T-helper 2 cell treated with Interferon-gamma antibody and Interleukin-4, amounts not matched to agents 100 ng/mL and 5 ng/mL, for 36 hours (primary cell): ENCODE data around the gene DUT. TPM values are rescaled to one million over a fixed set of nuclear protein-coding genes. Genes with fewer than 3 reads are reported as not detected.

Experiments used
- intact Hi-C: fragments of 100-400 bp; cut with micrococcal nuclease; formaldehyde crosslinking; loops from one replicate; pipeline ENCODE4 v1.15.1; 2023
- total RNA-seq: library from RNA; stranded (reverse); gene quantifications from 2 replicates; pipeline ENCODE4 v1.2.3, GENCODE V29; 2022

The DUT gene
- total RNA-seq: 262 and 264 TPM in 2 replicates

DNA sequence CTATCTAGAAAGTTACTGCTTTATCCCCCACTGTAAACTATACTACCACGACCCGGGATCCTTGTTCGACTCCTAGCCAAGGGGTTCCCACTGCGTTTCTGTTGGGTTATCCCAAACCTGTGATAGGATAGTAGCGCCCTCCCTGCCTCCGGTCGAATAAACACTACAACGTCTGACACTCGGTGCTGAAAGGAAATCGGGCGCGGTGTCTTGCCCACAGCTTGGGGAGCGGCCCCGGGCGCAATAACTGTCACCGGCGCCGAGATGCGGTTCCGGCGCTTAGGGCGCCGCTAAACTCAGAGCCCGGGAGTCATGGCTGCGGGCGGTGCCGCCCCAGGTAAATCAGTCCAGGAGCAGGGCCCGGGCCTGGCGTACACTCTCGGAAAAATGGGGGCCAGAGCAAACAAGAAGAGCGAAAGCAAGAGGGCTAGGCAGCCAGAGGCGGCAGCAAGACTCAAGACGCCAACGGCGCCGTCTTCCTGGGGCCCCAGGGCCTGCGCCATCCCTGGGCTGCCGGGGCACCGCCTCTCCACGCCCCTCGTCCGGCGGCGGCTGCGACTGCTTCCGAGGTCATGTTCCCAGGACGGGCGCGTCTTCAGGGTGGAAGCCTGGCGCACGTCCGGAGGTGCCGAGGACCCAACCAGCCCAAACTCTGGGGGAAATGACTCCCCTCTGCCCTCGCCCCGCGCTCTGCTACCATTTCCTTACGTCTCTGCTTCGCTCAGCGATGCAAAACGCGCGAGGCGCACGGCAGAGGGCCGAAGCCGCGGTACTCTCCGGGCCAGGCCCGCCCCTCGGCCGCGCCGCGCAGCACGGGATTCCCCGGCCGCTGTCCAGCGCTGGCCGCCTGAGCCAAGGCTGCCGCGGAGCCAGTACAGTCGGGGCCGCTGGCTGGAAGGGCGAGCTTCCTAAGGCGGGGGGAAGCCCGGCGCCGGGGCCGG lies at the start of gene DUT:
TSS of gene DUT (plus strand) at position 575 of the 941 bp plus-strand sequence. CDS start at position 662, 87 bp downstream.
- intact Hi-C loops: loop anchor here (1.0 to 10.0 kb wide), 5 partner anchors 22 to 826 kb away; partner anchors contain the start of genes CEP152, COPS2 and SHC4

DNA sequence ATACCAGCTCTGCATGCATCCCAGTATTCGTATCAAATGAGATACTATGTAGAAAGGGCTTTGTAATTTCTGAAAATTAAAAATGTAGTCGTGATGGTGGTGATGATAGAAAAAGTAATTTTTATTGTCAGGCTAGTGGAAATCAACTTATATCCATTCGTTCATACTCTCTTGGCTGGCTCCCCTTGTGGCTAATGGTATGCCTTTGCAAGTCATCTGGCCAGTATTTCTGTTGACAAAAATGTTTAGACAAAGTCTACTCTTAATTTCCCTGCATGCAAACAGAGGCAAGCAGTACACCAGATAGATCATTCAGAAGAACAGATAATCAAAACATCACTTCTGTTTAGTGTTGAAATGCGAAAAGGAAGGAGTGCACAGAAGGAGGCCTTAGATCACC lies 49.6 kb upstream of the DUT start:
- intact Hi-C loops: loop anchor here (10.0 kb wide), 2 partner anchors 73 to 567 kb away; partner anchors contain the start of gene SEMA6D

DNA sequence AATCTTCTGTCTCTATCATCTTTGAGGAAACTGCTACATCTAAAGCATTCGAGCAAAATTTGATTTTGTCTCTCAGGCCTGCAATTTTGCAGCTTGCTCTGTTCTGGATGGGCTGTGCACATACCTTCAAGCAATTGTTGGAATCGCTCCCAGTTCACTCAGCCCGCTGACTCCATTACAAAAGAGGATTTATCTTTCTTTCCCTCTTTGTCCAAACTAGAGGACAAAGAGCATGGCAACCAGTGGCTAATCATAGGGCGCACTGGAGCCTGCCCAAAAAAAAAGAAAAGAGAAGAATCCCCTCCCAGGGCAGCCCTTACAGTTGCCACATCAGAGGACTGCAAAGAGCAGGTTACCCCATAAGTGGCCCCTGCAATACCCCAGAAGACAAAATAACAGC lies 49.0 kb upstream of the DUT start:
- intact Hi-C loops: loop anchor here (10.0 kb wide), 2 partner anchors 73 to 567 kb away; partner anchors contain the start of gene SEMA6D

DNA sequence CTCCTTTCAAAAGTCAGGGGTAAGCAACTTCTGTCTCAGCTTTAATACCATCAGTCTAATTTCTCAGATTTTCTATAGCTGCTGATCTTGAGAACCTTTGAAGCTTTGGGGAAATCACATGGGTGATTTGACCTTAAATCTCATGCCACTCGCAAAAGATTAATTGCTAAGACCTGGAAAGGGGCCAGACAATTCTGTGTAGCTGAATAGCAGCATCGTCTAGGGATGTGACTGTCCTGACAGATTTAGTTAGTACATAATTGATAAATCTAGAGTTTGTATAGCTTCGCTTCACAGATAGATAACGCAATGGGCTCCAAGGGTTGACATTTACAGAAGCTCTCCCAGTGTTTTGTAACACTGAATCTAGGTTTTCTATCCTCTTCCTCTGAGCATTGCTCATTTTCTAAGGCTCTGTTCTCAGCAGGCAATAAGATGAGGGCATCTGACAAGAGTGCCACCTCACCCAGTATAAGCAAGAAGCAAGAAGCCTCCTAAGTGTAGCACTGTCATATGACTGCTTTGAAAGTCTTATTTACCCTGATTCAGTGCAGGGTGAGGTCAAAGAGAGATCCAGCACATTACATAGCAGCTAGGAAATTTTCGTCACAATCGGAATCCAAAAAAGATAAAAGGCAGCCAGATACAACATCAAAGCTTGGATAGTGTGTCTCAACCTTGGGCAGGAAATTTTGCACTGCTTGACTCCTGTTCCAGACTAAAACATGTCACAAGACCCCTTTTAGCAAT lies 47.7 kb upstream of the DUT start:
- intact Hi-C loops: loop anchor here (10.0 kb wide), 2 partner anchors 71 to 569 kb away; partner anchors contain the start of gene SEMA6D

DNA sequence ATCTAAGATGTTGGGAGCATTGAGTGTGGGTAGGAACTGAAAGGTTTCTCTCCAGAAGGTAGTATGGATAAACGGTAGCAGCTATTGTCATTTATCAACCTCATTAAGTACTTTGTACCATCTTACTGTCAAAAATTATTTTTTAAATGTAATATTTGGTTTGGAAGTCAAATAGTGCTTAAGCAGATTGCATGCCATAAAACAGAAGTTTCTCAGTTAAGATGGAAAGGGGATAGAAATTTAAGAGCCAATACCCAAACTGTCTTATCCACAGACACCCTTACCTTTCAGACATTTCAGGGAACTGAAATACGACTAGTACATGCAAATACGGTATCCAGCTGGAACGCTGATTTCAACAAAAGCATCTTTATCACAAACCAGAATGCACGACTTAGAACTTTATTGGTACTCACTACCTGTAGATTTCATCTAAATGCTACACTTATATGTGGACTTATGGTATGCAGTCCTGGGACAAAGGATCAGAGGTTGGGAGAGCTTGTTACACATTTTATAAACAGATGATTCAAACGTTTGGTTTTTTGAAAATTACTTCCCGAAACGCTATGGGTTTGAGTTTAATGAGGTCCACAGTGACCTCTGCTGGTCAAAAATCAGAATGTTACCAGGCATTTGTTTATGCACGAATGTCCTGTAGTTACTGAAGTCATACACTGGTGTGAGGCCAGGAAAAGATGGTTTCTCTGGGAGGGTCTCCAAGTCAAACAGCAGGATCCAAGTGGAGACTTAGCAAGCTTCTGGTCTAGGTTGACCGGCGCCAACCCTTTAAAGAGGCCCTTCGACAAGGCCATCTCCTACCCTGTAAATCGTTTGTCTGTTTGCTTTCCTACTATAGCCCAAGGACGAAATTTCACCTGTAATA lies 45.7 kb upstream of the DUT start:
- intact Hi-C loops: loop anchor here (5.0 to 10.0 kb wide), 3 partner anchors 69 to 1088 kb away; partner anchors contain the start of gene SEMA6D

DNA sequence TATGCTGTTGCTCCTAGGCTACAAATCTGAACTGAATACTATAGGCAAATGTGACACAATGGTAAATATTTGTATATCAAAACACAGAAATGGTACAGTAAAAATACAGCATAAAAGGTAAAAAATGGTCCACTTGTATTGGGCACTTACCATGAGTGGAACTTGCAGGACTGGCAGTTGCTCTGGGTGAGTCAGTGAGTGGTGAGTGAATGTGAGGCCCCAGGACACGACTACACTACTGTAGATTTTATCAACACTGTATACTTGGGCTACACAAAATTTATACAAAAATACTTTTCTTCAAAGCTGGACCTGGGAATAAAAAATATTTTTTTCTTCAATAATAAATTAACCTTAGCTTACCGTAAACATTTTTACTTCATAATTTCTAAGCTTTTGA lies 41.6 kb upstream of the DUT start:
- intact Hi-C loops: loop anchor here (5.0 to 10.0 kb wide), 3 partner anchors 65 to 1092 kb away; partner anchors contain the start of gene SEMA6D

DNA sequence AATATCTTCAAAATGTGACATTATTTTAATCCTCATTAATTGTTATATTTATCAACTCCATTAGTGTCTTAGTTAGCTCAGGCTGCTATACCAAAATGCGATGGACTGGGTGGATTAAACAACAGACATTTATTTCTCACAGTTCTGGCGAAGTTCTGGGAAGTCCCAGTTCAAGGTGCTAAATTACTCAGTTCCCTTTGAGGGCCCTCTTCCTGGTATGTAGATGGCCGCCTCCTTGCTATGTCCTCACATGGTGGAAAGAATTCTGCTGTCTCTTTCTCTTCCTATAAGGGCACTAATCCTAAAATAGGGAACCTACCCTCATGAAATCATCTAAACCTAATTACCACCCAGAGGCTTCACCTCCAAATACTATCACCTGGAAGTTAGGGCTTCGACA lies 38.8 kb upstream of the DUT start:
- intact Hi-C loops: no loop called here

DNA sequence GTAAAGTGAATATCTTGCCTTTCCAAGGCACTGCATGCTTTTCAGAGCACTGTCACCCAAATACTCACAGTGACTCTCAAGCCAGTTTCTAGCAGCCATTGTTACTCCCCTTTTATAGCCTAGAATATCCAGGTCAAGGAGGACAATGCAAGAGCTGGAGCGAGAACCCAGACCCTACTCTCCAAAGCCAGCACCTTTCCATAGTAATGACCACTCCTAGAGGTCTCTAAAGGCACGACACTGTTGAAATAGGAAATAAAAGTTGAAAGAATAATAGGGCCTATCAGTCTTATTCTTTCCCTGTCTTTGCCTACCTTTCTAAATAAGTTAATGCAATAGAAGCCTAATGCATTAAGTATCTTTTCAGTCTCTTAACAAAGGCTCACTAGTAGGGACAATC lies 33.6 kb upstream of the DUT start:
- intact Hi-C loops: no loop called here

DNA sequence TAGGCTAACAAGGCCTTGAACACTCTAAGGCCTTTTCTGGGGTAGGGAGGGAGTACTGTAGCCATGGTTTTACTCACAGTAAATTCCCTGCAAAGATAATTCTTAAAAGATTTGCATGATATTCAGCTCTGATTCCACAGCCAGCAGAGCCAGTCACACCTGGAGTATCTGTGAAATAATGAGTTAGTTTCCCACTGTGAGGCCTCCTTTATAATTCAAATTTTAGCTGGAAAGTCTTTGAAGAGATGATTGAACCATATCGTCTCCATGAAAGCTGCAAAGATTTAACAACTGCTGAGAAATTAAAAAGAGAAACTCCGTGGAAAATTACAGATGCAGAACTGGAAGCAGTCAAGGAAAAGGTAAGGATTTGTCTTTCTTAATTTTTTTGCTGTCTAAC lies 32.3 kb upstream of the DUT start:
- intact Hi-C loops: no loop called here

DNA sequence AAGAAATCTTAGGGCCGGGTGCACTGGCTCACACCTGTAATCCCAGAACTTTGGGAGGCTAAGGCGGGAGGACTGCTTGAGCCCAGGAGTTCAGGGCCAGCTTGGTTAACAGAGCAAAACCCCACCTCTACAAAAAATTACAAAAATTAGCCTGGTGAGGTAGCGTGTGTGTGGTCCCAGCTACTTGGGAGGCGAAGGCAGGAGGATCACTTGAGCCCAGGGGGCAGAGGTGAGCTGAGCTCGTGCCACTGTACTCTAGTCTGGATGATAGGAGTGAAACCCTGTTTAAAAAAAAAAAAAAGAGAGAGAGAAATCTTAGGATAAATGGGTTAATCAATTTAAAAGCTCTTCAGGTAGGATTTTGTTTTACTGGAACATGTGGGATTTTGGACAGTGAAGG lies 31.2 kb upstream of the DUT start:
- intact Hi-C loops: no loop called here

DNA sequence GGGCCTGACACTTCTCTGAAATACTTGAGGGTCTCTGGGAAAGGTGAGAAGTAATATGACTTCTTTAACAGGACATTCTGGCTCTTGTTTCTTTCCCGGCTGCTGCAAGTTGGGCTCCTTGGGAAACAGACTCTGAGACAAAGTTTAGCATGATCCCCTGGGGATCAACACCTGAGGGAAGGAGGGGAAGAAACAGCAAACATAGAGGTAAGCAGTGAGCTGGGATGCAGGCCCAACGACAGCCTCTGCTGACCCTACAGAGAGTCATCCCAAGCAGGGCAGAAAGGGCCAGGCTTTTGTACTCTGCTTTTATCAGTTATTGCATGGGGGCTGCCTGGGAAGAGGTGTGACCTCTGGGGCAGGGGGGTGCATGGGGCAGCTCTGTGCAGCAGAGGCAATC lies 26.8 kb upstream of the DUT start:
- intact Hi-C loops: no loop called here

DNA sequence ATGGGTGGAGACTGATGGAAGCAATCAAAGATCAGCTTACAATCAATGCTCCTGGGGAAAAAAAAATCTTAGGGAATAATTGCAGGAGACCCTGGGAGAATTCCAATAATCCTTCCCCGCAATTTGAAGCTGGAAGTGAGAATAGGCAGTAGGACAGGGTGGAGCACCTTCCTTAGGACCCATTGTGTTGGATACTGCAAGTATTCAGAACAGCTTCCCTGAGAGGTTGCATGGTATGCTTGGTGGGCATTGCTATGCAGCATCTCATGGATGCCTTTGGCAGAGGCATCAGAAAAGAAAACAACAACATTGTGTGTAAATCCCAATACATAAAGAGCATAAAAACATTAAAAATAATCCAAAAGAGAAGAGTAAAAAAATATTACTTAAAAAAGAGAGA lies 24.6 kb upstream of the DUT start:
- intact Hi-C loops: no loop called here

DNA sequence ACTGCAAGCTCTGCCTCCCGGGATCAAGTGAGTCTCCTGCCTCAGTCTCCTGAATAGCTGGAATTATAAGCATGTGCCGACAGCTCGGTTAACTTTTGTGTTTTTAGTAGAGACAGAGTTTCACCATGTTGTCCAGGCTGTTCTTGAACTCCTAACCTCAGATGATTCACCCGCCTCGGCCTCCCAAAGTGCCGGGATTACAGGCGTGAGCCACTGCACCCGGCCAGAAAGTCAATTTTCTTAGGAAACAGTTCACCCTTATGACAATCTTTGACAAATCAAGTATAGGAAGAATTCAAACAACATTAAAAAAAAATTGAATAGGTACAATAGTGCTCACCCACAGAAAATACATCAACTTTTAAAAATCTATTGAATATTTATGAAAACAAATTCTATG lies 23.6 kb upstream of the DUT start:
- intact Hi-C loops: no loop called here

DNA sequence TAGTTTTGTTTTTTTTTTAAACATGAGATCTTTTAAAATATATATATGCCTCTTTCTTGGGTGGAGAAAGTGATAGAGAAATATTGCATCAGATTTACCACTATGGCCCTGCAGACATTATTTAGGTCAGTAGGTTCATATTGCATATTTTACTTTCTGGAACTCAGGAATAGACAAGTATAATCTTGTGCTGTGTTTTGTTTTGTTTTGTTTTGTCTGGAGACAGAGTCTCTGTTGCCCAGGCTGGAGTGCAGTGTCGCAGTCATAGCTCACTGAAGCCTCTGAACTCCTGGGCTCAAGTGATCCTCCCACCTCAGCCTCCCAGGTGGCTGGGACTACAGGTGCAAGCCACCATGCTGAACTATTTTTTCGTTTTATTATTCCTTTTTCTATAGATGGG lies 21.5 kb upstream of the DUT start:
- intact Hi-C loops: no loop called here

DNA sequence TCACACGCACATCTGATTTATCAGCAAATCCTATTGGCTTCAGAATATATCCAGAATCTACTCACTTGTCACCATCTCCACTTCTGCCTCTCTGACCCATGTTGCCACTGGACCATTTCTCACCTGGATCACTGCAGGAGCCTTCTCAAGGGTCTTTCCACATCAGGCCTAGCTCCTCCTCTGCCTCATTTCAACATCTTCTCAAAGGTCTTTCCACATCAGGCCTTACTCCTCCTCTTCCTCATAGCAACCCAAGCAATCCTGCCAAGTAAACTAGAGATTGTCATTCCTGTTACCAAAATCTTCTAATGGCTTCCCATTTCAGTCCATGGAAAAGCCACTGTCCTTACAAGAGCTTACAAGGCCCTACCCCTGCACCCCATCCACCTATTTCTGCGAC lies 18.0 kb upstream of the DUT start:
- intact Hi-C loops: no loop called here

DNA sequence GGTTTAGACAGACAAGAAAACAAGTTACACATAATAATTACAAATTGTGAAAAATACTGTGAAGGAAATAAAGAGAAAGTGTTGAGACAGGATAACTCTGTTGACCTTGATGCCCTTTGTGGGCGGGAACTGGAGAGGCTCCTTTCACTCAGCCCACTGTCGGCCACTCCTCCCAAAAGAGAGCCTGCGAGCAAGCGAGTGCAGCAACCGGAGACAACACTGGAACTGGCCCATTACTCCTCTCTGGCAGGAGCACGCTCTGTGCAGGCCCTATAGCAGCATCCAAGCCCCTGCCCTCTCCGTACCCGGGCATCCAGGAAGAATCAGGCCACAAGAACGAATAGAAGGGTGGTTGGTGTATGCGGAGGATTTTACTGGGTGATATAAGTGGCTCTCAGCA lies 16.2 kb upstream of the DUT start:
- intact Hi-C loops: no loop called here

DNA sequence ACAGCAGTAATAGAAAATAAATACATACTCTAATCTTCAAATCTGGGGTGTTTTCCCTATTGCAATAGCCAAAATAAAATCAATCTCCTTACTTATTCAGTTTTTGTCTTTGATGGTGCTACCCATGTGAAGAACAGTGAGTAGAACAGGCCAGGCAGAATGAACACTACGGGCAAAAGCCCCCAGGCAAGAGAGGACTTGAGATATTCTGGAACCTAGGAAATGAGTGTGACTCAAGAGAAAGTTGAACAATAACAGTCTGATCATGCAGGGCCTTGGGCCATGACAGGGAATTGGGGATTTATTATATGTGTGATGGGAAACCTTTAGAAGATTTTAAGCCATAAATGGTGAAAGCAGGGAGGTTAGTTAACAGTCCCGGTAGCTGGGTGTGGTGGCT lies 14.0 kb upstream of the DUT start:
- intact Hi-C loops: no loop called here

DNA sequence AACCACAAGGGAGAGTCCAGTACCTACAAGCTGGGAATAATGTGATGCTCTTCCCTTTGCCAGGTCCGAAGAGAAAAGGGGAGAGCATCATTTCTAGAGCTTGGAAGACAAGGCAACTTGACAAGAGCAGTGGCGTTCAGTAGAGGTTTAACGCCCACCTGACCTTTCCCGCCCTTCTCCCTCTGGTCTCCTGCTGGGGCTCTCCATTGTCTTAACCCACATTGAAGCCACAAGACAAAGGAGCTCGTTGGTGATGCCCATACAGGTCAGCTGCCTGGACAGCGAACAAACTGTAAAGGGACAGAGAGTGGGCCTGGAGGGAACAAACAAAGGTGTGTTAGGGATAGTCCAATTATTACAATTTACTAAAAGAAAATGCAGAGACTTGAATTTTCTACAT lies 13.1 kb upstream of the DUT start:
- intact Hi-C loops: no loop called here

DNA sequence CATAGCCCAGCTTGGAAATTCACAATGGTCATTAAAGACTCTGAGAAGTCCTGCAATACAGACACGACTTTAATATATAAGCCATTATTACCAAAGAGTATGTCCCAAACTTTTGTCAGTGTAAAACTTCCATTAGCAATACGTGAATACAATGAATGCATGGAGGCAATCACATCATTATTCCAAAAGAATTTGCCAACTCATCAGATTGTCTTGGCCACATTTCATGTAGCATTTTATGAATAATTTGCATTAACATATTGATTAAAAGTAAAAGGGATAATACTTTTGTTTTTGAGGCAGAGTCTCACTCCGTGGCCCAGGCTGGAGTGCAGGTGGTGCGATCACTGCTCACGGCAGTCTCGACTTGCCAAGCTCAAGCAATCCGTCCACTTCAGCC lies 7.9 kb upstream of the DUT start:
- intact Hi-C loops: no loop called here

DNA sequence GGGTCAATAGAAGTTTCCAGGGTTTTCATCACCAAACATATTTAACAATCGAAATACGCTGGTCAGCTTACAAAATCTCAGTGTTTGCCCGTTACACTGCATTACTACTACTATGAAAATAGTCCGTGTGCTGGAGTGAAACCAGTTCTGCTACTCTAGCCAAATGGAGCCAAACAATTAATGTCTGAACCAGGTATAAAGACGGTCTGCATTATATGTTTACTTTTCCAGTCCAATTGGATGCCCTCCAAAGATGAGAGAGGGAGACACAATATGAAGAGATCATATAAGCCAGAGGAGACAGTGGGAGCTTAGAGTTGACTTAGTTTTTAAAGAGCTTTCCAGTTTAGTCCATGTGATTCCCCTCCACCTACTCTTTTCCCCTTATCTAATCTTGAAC lies 6.3 kb upstream of the DUT start:
- intact Hi-C loops: no loop called here

DNA sequence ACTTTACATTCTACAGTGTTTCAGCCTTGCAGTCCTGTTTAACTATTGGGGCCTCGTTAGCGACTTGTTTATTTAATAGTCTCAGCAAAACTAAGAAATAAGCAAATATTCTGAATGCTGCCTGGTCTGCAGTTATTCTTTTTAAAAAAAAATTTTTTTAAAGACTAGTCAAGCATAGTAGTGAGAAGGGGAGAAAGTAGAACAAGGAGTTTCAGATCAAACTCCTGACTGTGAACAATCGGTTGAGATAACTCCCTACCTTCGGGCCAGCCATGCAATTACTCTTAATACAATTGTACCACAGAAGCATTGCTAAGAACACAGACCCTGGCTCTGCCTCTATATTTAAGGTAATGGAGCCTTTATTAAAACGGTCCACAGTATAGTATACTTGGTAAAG lies 5.8 kb upstream of the DUT start:
- intact Hi-C loops: no loop called here
